ENCODE results near the gene ATP8A1.

The ATP8A1 gene

DNA sequence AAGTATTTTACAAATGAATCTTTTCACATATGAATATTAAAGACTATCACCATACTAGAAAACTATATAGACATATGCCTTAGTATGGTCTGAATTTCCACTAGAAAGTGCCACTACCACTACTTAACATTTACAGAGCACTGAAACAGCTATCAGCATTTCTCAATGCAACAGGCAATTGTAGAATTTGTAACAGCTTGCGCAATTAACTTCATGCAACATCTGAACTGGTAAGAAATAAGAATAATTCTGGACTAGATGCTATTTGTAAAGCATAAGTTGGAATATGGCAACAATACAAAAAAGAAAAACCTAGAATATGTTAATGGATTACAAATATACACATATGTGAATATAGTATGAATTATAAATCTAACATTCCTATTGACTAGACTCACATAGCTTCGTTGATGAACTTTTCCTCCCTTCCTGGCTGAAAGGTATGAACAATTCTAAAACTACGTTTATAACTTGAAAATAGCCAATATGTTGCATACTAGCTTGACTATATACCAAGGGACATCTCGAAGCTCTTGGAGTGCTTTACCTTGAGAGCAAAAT, 82.0 kb downstream of the ATP8A1 start:
- H3K4me3 ChIP-seq (ENCODE audit: low read depth, low read length) = no peak overlapping the region
- TF ChIP-seq, protein P1, sequence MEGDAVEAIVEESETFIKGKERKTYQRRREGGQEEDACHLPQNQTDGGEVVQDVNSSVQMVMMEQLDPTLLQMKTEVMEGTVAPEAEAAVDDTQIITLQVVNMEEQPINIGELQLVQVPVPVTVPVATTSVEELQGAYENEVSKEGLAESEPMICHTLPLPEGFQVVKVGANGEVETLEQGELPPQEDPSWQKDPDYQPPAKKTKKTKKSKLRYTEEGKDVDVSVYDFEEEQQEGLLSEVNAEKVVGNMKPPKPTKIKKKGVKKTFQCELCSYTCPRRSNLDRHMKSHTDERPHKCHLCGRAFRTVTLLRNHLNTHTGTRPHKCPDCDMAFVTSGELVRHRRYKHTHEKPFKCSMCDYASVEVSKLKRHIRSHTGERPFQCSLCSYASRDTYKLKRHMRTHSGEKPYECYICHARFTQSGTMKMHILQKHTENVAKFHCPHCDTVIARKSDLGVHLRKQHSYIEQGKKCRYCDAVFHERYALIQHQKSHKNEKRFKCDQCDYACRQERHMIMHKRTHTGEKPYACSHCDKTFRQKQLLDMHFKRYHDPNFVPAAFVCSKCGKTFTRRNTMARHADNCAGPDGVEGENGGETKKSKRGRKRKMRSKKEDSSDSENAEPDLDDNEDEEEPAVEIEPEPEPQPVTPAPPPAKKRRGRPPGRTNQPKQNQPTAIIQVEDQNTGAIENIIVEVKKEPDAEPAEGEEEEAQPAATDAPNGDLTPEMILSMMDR (IDR thresholded peaks at IDR 0.05; ENCODE audit: low read depth, low read length, missing control alignments) = no peak
- no peak for DNase-seq (ENCODE audit: low read depth)

DNA sequence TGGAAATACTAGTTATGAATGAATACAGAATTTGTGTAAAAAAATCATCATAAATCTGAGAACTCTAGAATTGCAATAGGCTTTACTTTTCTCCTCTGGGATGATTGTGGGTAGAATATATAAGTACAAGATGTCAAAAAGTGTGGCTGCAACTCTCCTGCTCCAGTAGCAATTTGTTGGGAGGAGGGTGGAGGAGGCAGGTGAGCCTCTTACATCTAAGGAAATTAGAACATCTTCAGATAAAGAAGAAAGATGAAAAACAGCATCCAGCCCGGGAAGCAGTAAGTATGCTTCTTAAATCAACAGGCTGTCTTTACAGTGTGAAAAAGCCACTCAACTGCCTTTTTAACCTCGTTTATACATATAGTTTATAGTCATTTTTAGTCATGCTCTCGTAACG, 83.7 kb downstream of the ATP8A1 start:
- H3K4me3 ChIP-seq (ENCODE audit: low read depth, low read length) = no peak overlapping the region
- no peak for DNase-seq (ENCODE audit: low read depth)
- TF ChIP-seq, protein P1 (IDR thresholded peaks at IDR 0.05; ENCODE audit: low read depth, low read length, missing control alignments) = no peak

DNA sequence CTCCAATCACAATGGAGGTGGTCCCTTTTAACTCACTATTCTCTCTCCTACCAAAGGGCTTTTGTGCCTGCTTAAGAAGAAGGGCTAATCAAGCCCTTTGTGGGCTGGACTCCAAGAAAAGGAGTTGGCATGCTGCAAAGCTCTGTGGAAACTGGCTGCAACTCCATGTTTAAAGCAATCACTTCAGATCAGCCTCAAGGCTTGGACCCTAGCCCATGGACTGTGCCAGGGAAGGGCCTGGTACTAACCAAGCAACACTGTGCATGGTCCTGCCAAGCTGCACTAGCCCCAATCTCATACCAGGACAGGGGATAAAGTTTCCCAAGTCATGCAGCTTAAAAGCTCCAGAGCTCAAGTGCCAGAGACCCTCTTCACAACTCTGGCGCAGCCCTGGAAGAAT, 86.7 kb downstream of the ATP8A1 start:
- H3K4me3 ChIP-seq (ENCODE audit: low read depth, low read length) = no peak overlapping the region
- DNase-seq (ENCODE audit: low read depth) = no peak
- TF ChIP-seq, protein P1 (IDR thresholded peaks at IDR 0.05; ENCODE audit: low read depth, low read length, missing control alignments) = no peak

DNA sequence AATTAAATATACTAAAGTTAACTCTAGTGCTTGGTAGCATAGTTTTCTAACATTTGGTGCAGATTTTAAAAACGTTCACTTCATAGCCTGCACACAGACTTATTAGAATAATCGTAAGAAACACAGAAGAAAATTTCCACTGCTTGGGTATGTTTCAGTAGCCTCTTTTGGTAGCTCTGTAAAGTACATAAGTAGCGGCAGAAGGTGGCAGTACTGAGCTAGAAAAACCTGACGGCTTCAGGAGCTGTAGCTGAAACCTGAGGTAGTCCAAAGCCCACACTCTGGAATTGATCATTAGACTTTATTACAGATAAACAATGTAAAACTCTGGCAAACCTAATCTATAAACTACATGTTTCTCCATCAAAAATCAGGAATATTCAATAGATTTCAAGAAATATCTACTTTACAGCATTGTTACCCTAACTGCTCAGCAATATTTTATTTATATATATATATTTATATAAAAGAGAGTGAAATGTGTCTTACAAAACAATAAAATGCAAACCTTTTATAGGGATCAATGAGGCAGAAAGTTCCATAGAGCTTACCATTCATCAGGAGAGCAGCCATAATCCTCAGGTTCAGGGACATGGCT, 88.2 kb downstream of the ATP8A1 start:
- TF ChIP-seq, protein P1 (IDR thresholded peaks at IDR 0.05; ENCODE audit: low read depth, low read length, missing control alignments) = peak; percentile 72
- H3K4me3 ChIP-seq (ENCODE audit: low read depth, low read length) = no peak overlapping the region
- DNase-seq (ENCODE audit: low read depth) = peak; percentile 53

DNA sequence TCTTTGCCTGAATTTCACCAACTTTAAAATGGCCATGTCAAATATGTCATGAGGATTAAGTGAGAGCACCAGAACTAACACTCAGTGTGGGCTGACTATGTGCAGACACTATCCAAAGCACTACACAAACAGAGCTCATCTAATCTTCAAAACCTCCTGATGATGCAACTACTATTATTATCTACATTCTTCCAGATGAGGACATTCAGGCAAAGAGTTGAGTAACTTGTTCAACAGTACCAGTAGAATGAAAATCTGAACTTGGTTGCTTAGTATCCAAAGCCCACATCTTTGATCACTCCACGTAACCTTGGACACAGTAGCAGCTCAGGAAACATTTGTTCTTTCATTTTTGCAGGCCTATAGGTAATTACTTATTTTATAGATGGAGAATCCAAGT, 90.1 kb downstream of the ATP8A1 start:
- TF ChIP-seq, protein P1 (IDR thresholded peaks at IDR 0.05; ENCODE audit: low read depth, low read length, missing control alignments) = no peak
- no peak for DNase-seq (ENCODE audit: low read depth)
- H3K4me3 ChIP-seq (ENCODE audit: low read depth, low read length) = no peak overlapping the region

DNA sequence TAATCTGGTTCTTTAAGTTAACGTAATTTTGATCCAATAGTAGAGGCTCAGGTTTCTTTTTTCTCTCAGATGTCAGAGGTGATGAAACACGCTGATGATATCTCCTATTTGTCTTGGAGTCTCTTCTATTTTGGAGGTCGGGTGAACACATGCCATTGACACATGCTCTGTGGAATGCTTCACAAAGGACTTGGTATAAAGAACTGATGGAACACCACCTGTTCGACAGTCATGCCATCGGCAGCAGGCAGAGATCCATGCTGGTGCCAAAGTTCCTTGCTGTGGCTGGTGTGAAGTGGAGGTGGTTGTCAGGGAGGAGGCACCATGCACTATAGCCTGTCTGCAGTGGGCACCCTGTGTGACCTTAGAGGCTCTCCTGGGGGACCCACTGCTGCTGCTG, 94.9 kb downstream of the ATP8A1 start:
- no peak for DNase-seq (ENCODE audit: low read depth)

More for the DNA sequence above, 94.9 kb downstream of the ATP8A1 start:
- H3K4me3 ChIP-seq (ENCODE audit: low read depth, low read length) = no peak overlapping the region
- TF ChIP-seq, protein P1 (IDR thresholded peaks at IDR 0.05; ENCODE audit: low read depth, low read length, missing control alignments) = no peak

Measured in GM12864 (cell line).